Measurements from ENCODE around the gene BCAS3. TPM values are rescaled to one million over a fixed set of nuclear protein-coding genes. Genes with fewer than 3 reads are reported as not detected.

BCAS3 gene
- total and polyA plus RNA-seq, 11 donors: 4.5 to 23.5 (median 17.9) TPM

DNA sequence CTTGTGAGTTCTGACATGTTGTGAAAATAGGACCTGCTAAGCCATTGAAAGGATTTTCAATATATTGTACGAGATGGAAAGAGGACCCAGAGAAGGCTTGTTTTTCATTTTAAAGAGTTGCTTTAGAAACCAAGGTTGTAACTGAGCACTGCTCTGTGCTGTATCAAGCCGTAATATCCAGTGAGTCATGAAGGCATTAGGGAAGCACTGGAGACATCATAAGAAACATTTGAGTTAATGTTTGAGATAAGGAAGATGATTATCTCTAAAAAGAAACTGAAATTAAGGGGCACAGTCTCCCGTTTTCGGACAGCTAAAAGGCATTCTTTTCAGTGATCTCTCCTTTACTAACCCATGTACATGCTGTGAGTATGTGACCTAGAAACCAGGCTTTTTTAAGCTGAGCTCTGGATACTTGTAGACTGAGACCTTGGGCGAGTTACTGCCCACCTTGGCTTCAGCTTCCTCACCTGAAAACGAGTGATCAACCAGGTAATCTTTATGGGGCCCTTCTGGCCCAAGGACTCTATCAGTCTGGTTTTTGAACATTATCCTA is 572.8 kb downstream of the BCAS3 start:
- peaks cover 0 to 63% (median 32%) of the 10 kb centered on the region in 12 donors for H3K4me1 ChIP-seq
- 76 to 84% (median 77%) methylated on average over 6 of the region's 6 CpGs for WGBS, 4 donors

DNA sequence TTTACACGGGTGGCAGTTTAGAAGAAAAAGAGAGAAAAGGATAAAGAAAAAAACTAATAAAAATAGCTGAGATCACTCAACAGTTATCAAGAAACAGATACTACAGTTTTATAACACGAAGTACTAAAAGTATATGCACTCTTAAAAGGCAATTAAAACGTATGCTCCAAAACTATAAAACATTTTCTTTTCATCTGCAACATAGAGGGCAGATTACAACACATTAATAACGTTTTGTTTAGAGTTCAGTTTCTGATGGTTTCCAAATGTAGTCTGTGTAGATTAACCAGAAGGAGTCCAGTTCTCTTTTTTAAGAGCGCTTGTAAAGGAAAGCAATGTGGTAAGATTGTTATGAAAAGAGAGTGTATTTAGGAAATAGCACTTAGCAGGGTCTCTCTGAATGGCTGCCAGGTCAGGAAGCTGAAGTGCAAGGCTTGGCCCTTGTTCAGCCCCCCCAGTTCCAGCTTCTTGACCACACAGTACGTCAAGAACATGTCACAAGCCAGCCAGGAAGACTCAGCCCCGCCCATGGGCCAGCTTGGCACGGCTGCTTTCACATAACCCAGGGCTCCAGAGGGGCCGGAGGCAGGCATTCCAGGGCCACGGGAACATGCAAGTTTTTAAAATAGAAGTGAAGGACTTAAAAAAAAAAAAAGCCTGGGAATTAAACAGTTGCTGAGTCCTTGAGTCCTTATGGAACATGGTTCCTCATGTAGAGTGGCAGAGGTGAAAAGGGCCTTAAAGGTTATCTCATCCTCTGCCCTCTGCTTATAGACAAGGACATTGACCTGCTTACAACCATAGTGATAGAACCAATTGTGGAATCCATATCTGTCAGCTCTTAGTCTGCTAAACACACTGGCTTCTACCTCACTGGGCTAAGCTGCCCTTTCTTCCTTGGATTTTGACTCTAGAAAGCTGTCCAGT is 574.6 kb downstream of the BCAS3 start:
- Histone ChIP-seq H3K4me3 (no peak overlapping the region), H3K27me3 (no peaks in the 10 kb centered on the region), H3K27ac (peak overlapping the region; percentile 52 to 85 (median 68)), H3K4me1 (peaks cover 0 to 59% (median 32%) of the 10 kb centered on the region in 12 donors), H3K9me3 (no peaks in the 10 kb centered on the region), H3K36me3 (no peaks in the 10 kb centered on the region)
- TF ChIP-seq CTCF (IDR thresholded peaks at IDR 0.05): no peak
- TF ChIP-seq POLR2A (IDR thresholded peaks at IDR 0.05): no peak
- intact Hi-C loops (cut with DNase I): loop anchor here in 5 of 10 donors (5.0 to 10.0 kb wide), 7 partner anchors 45 to 247 kb away; partner anchors contain the start of gene TBX2 (in 2 of the 5)
- ATAC-seq (peak; percentile 93 to 97 (median 95)), DNase-seq (peak; percentile 91 to 95 (median 93))
- WGBS, 4 donors: 19 to 25% (median 20%) methylated on average over 10 of the region's 10 CpGs

More for the DNA sequence above, 572.8 kb downstream of the BCAS3 start:
- H3K27ac ChIP-seq: peak overlapping the region; percentile 11 to 81 (median 60)
- no peak for DNase-seq
- intact Hi-C loops (cut with DNase I): loop anchor here in 5 of 10 donors (5.0 to 10.0 kb wide), 7 partner anchors 43 to 246 kb away; partner anchors contain the start of gene TBX2 (in 2 of the 5)
- no peak for ATAC-seq
- TF ChIP-seq CTCF (IDR thresholded peaks at IDR 0.05): no peak
- no peak for TF ChIP-seq POLR2A (IDR thresholded peaks at IDR 0.05)
- H3K9me3 ChIP-seq: no peaks in the 10 kb centered on the region
- H3K27me3 ChIP-seq: no peaks in the 10 kb centered on the region
- no peak overlapping the region for H3K4me3 ChIP-seq
- no peaks in the 10 kb centered on the region for H3K36me3 ChIP-seq

- no peak overlapping the region for H3K4me3 ChIP-seq
- TF ChIP-seq POLR2A (IDR thresholded peaks at IDR 0.05) (no peak), CTCF (IDR thresholded peaks at IDR 0.05) (no peak)
- H3K27ac ChIP-seq: peak overlapping the region in 11 of 12 donors; percentile 52 to 85 (median 72)
- no peaks in the 10 kb centered on the region for H3K27me3 ChIP-seq
- DNase-seq (peak in 4 of 5 donors; percentile 56 to 75 (median 66)), ATAC-seq (peak in 3 of 4 donors; percentile 32 to 59 (median 50))
- no peaks in the 10 kb centered on the region for H3K9me3 ChIP-seq
- H3K36me3 ChIP-seq: no peaks in the 10 kb centered on the region
- WGBS, 4 donors: 59 to 78% (median 66%) methylated on average over 3 of the region's 3 CpGs
- intact Hi-C loops (cut with DNase I): loop anchor here in 5 of 10 donors (5.0 to 10.0 kb wide), 7 partner anchors 46 to 249 kb away; partner anchors contain the start of gene TBX2 (in 2 of the 5)
- peaks cover 0 to 49% (median 27%) of the 10 kb centered on the region in 12 donors for H3K4me1 ChIP-seq
Observed at GRCh38 chr17:61253362-61253761, 575.7 kb downstream of the BCAS3 start.

Measured in heart left ventricle (tissue), 16 donors.